HCT116 (cell line): ENCODE data around the gene GRK5. TPM values are rescaled to one million over a fixed set of nuclear protein-coding genes. Genes with fewer than 3 reads are reported as not detected.

Experiments used
- ATAC-seq: fragments of 200-7000 bp; cut with Tn5 transposase; 2 replicates; pipeline ENCODE4 v1.9.1; 2020; ENCODE audit warnings: mild to moderate bottlenecking, moderate library complexity
- BruUV-seq: library from RNA; stranded (reverse); fragments of 400-500 nt; replicated peaks from 2 replicates; lab custom pipeline; 2021; lab: Mats Ljungman, UMichigan
- CTCF ChIA-PET: fragments of 300-600 bp; sonication (Branson Sonifier 250); formaldehyde crosslinking; loops from one replicate; lab custom pipeline; 2021; ENCODE audit warnings: antibody characterized with exemption; lab: Charles Lee
- POLR2A ChIA-PET: fragments of 300-600, 350-600 bp; sonication (Branson Sonifier 250); formaldehyde crosslinking; loops from one replicate; lab custom pipeline; 2021; ENCODE audit warnings: antibody characterized with exemption; lab: Charles Lee
- RAD21 ChIA-PET, 2 experiments: fragments of 300-600 bp; sonication (Branson Sonifier 250); formaldehyde crosslinking; loops; one replicate each; lab custom pipeline; 2023; ENCODE audit warnings: low total read pairs in 2 of 2; ENCODE audit not compliant: uncharacterized antibody in 2 of 2, unreplicated experiment in 2 of 2, low non-redundant PET in 1 of 2; lab: Charles Lee
- DNase-seq: peaks from one replicate; pipeline ENCODE4 v3.0.0-alpha.2; 2010; ENCODE audit warnings: low read depth, low spot score
- H2AFZ ChIP-seq: fragments of 200-600 bp; shearing (Covaris generic), sonication (generic); 2 replicates; pipeline ENCODE4 v1.6.1; 2017; ENCODE audit warnings: low read depth, mixed run types, mixed read lengths, antibody characterized with exemption, low read length; ENCODE audit not compliant: poor library complexity, severe bottlenecking
- H3K27ac ChIP-seq: 2 replicates; pipeline ENCODE4 v1.5.1; 2012; ENCODE audit warnings: low read depth, low read length
- H3K27me3 ChIP-seq: fragments of 200-600 bp; sonication (generic); 2 replicates; pipeline ENCODE4 v1.6.1; 2016; ENCODE audit warnings: mixed run types, low read length, mixed read lengths; ENCODE audit not compliant: insufficient read depth
- H3K36me3 ChIP-seq, 2 experiments: fragments of 200-500 bp in 1 of 2; fragments of 200-600 bp in 1 of 2; sonication (Bioruptor generic) in 1 of 2; sonication (generic) in 1 of 2; 2 replicates each; pipeline versions ENCODE4 v1.5.1 to v1.6.1; 2014 to 2016; ENCODE audit warnings: low read length in 2 of 2, inconsistent platforms in 1 of 2, mixed read lengths in 1 of 2, mixed run types in 1 of 2; ENCODE audit not compliant: insufficient read depth in 2 of 2, control insufficient read depth in 1 of 2
- H3K4me1 ChIP-seq, 2 experiments: fragments of 200-600 bp in 1 of 2; sonication (generic) in 1 of 2; 2 replicates each; pipeline versions ENCODE4 v1.5.1 to v1.6.1; 2012 to 2017; ENCODE audit warnings: low read length in 2 of 2, inconsistent platforms in 1 of 2, mild to moderate bottlenecking in 1 of 2, mixed read lengths in 1 of 2, mixed run types in 1 of 2, moderate library complexity in 1 of 2; ENCODE audit not compliant: insufficient read depth in 2 of 2, control insufficient read depth in 1 of 2
- H3K4me2 ChIP-seq: fragments of 200-600 bp; sonication (generic); 2 replicates; pipeline ENCODE4 v1.6.1; 2017; ENCODE audit warnings: mixed run types, low read length, mixed read lengths
- H3K4me3 ChIP-seq, 2 experiments: fragments of 200-600 bp in 1 of 2; sonication (generic) in 1 of 2; replicated peaks in 1 of 2; 2 replicates each; pipeline ENCODE4 v1.5.1; 2011 to 2016; ENCODE audit warnings: low read length in 2 of 2, control low read depth in 1 of 2, low read depth in 1 of 2, mild to moderate bottlenecking in 1 of 2, mixed read lengths in 1 of 2, mixed run types in 1 of 2
- H3K79me2 ChIP-seq: fragments of 200-600 bp; sonication (generic); 2 replicates; pipeline ENCODE4 v1.6.1; 2017; ENCODE audit warnings: mild to moderate bottlenecking, mixed run types, low read length, moderate library complexity, mixed read lengths; ENCODE audit not compliant: insufficient read depth
- H3K9ac ChIP-seq: fragments of 200-600 bp; sonication (generic); 2 replicates; pipeline ENCODE4 v1.6.1; 2016; ENCODE audit warnings: low read length, mixed read lengths
- H3K9me2 ChIP-seq: fragments of 200-600 bp; sonication (generic), shearing (Covaris generic); 2 replicates; pipeline ENCODE4 v1.6.1; 2017; ENCODE audit warnings: mixed run types, mild to moderate bottlenecking, moderate library complexity; ENCODE audit not compliant: insufficient read depth
- H3K9me3 ChIP-seq, 2 experiments: fragments of 200-500 bp in 1 of 2; fragments of 200-600 bp in 1 of 2; sonication (Bioruptor generic) in 1 of 2; sonication (generic) in 1 of 2; 2 replicates each; pipeline ENCODE4 v1.6.1; 2014 to 2017; ENCODE audit warnings: low read length in 2 of 2, mixed read lengths in 2 of 2, inconsistent platforms in 1 of 2, low read depth in 1 of 2, mild to moderate bottlenecking in 1 of 2, mixed run types in 1 of 2, moderate library complexity in 1 of 2; ENCODE audit not compliant: control insufficient read depth in 1 of 2, insufficient read depth in 1 of 2
- H4K20me1 ChIP-seq: fragments of 200-600 bp; sonication (generic), shearing (Covaris generic); 2 replicates; pipeline ENCODE4 v1.6.1; 2017; ENCODE audit warnings: mixed run types, mild to moderate bottlenecking, moderate library complexity; ENCODE audit not compliant: insufficient read depth
- ATF3 ChIP-seq: IDR thresholded peaks from 2 replicates; pipeline ENCODE4 v1.6.1; 2012
- CBX3 ChIP-seq: IDR thresholded peaks from 2 replicates; pipeline ENCODE4 v1.6.1; 2012; ENCODE audit warnings: low read depth
- CEBPB ChIP-seq: IDR thresholded peaks from 2 replicates; pipeline ENCODE4 v1.6.1; 2012; ENCODE audit warnings: low read depth
- CTCF ChIP-seq, 3 experiments: fragments of 200-600 bp in 1 of 3; sonication (generic) in 1 of 3; IDR thresholded peaks in 2 of 3; conservative IDR thresholded peaks in 1 of 3; 2 replicates each; pipeline ENCODE4 v1.5.1; 2012 to 2017; ENCODE audit warnings: low read depth in 2 of 3, low read length in 2 of 3, antibody characterized with exemption in 1 of 3, borderline replicate concordance in 1 of 3, control low read depth in 1 of 3, mild to moderate bottlenecking in 1 of 3, mixed read lengths in 1 of 3, mixed run types in 1 of 3, moderate library complexity in 1 of 3; ENCODE audit not compliant: insufficient read depth in 1 of 3
- EGR1 ChIP-seq: IDR thresholded peaks from 2 replicates; pipeline ENCODE4 v1.6.1; 2012; ENCODE audit warnings: low read depth
- EZH2phosphoT487 ChIP-seq: fragments of 200-600 bp; IDR thresholded peaks from 2 replicates; pipeline ENCODE4 v1.6.1; 2018; ENCODE audit warnings: antibody characterized with exemption, borderline replicate concordance
- FOSL1 ChIP-seq: IDR thresholded peaks from 2 replicates; pipeline ENCODE4 v1.6.1; 2012; ENCODE audit warnings: low read depth
- MAX ChIP-seq: IDR thresholded peaks from 2 replicates; pipeline ENCODE4 v1.6.1; 2012
- POLR2AphosphoS5 ChIP-seq: IDR thresholded peaks from 2 replicates; pipeline ENCODE4 v1.6.1; 2011; ENCODE audit warnings: mild to moderate bottlenecking, low read depth, low read length, moderate library complexity
- ZNF274 ChIP-seq: fragments of 200-500 bp; sonication (Bioruptor generic); IDR thresholded peaks from 2 replicates; pipeline ENCODE4 v1.6.1; 2014; ENCODE audit warnings: mild to moderate bottlenecking, low read depth, low read length, inconsistent platforms
- intact Hi-C: fragments of 100-400 bp; cut with micrococcal nuclease; formaldehyde crosslinking; loops from 2 replicates; pipeline ENCODE4 v1.10.0; 2022
- total RNA-seq: library from RNA; stranded (reverse); gene quantifications from one replicate; pipeline ENCODE4 v1.2.1, GENCODE V29; 2021; ENCODE audit not compliant: unreplicated experiment

GRK5 gene
- total RNA-seq, 1 experiment from 2014 or later: 7.3 TPM

GRCh38 chr10:119352042-119352441 is 144.7 kb downstream of the GRK5 start:
- H3K36me3 ChIP-seq: no peaks in the 10 kb centered on the region; a peak in 1 of 4 replicates
- H3K4me2 ChIP-seq: no peak overlapping the region
- no peak overlapping the region for H2AFZ ChIP-seq
- intact Hi-C loops: no loop called here
- H3K27ac ChIP-seq: no peak overlapping the region
- H3K4me1 ChIP-seq: no peaks in the 10 kb centered on the region
- ChIA-PET RAD21 (no interaction called here), POLR2A (interaction anchor here (1.1 kb wide), 1 partner anchor 12 kb away, joined by 3 read pairs; no protein-coding TSS in a partner anchor), CTCF (interaction anchor here (0.7 to 1.2 kb wide), 2 partner anchors 15 to 20 kb away, joined by 3 read pairs; no protein-coding TSS in a partner anchor)
- H3K9me3 ChIP-seq: peaks cover 9 to 27% of the 10 kb centered on the region in 2 experiments; a peak in 2 of 4 replicates
- DNase-seq (no peak), ATAC-seq (peak; percentile 48; the same call in 1 of the 2 replicates)
- no peak overlapping the region for H3K4me3 ChIP-seq
- BruUV-seq: no TSS peak
- 0 out of 2 replicates have a peak, but pooled peaks have one; percentile 4 for TF ChIP-seq MAX
- TF ChIP-seq CTCF (IDR thresholded peaks at IDR 0.05 in 2 of 3, conservative IDR thresholded peaks at IDR 0.05 in 1 of 3; ENCODE audit: borderline replicate concordance in 1 of 3, insufficient read depth in 1 of 3, low read depth in 2 of 3, low read length in 2 of 3): peak in 2 of 3 experiments; percentile 13 to 32; a peak in 3 of 6 replicates
- no peak for TF ChIP-seq POLR2AphosphoS5
- H3K9me2 ChIP-seq: no peaks in the 10 kb centered on the region
- no peak overlapping the region for H3K9ac ChIP-seq
- no peaks in the 10 kb centered on the region for H3K27me3 ChIP-seq
- no peaks in the 10 kb centered on the region for H4K20me1 ChIP-seq
- no peaks in the 10 kb centered on the region for H3K79me2 ChIP-seq

GRCh38 chr10:119352807-119353206 is 145.4 kb downstream of the GRK5 start:
- Histone ChIP-seq H2AFZ (no peak overlapping the region), H3K27ac (no peak overlapping the region), H3K36me3 (no peaks in the 10 kb centered on the region; a peak in 1 of 4 replicates), H3K4me1 (no peaks in the 10 kb centered on the region), H3K9me3 (peaks cover 9 to 35% of the 10 kb centered on the region in 2 experiments; a peak in 2 of 4 replicates), H3K4me2 (no peak overlapping the region), H3K9me2 (no peaks in the 10 kb centered on the region), H3K9ac (no peak overlapping the region), H3K79me2 (no peaks in the 10 kb centered on the region), H4K20me1 (no peaks in the 10 kb centered on the region), H3K27me3 (no peaks in the 10 kb centered on the region), H3K4me3 (no peak overlapping the region)
- ChIA-PET CTCF (no interaction called here), RAD21 (no interaction called here), POLR2A (interaction anchor here (1.1 kb wide), 1 partner anchor 11 kb away, joined by 3 read pairs; no protein-coding TSS in a partner anchor)
- ATAC-seq (no peak), DNase-seq (no peak)
- BruUV-seq: no TSS peak
- intact Hi-C loops: no loop called here
- TF ChIP-seq ZNF274 (no peak), FOSL1 (no peak), CEBPB (no peak), ATF3 (no peak), POLR2AphosphoS5 (no peak), CTCF (IDR thresholded peaks at IDR 0.05 in 2 of 3, conservative IDR thresholded peaks at IDR 0.05 in 1 of 3; ENCODE audit: borderline replicate concordance in 1 of 3, insufficient read depth in 1 of 3, low read depth in 2 of 3, low read length in 2 of 3) (no peak), MAX (no peak), CBX3 (no peak), EZH2phosphoT487 (no peak), EGR1 (no peak)
